GM12878 (cell line): ENCODE results near the gene WNT5B. TPM values are rescaled to one million over a fixed set of nuclear protein-coding genes. Genes with fewer than 3 reads are reported as not detected.

Experiments
- ATF3 ChIP-seq: IDR thresholded peaks from 2 replicates; pipeline ENCODE4 v1.6.1; 2011; ENCODE audit warnings: low read depth, mild to moderate bottlenecking, low read length, moderate library complexity, borderline replicate concordance; ENCODE audit errors: extremely low read depth
- BCLAF1 ChIP-seq: fragments of 450-650 bp; IDR thresholded peaks from 2 replicates; pipeline ENCODE4 v1.6.1; 2017; ENCODE audit warnings: antibody characterized with exemption, mild to moderate bottlenecking, moderate library complexity
- BHLHE40 ChIP-seq, 2 experiments: fragments of 450-650 bp in 1 of 2; IDR thresholded peaks; 2 replicates each; pipeline ENCODE4 v1.6.1; 2011 to 2017; ENCODE audit warnings: low read depth in 2 of 2, borderline replicate concordance in 1 of 2, improper control_type of control experiment in 1 of 2, low read length in 1 of 2, mild to moderate bottlenecking in 1 of 2
- CBFB ChIP-seq: IDR thresholded peaks from 2 replicates; pipeline ENCODE4 v1.6.1; 2016; ENCODE audit warnings: antibody characterized with exemption, low read depth
- CBX3 ChIP-seq: fragments of 200-600 bp; sonication (generic); IDR thresholded peaks from 2 replicates; pipeline ENCODE4 v1.6.1; 2016; ENCODE audit warnings: low read depth, borderline replicate concordance
- EP300 ChIP-seq, 2 experiments: fragments of 150-350 bp in 1 of 2; IDR thresholded peaks; 2 replicates each; pipeline ENCODE4 v1.6.1; 2011 to 2012; ENCODE audit warnings: low read depth in 2 of 2, low read length in 2 of 2, borderline replicate concordance in 1 of 2, improper control_type of control experiment in 1 of 2, inconsistent platforms in 1 of 2; ENCODE audit not compliant: control insufficient read depth in 1 of 2
- MEF2A ChIP-seq: IDR thresholded peaks from 2 replicates; pipeline ENCODE4 v1.6.1; 2011; ENCODE audit warnings: low read depth, mild to moderate bottlenecking, low read length, moderate library complexity; ENCODE audit not compliant: insufficient read depth
- MEF2B ChIP-seq: fragments of 450-650 bp; IDR thresholded peaks from 2 replicates; pipeline ENCODE4 v1.6.1; 2018; ENCODE audit warnings: mild to moderate bottlenecking, moderate library complexity; ENCODE audit not compliant: partially characterized antibody, poor library complexity, severe bottlenecking
- MTA2 ChIP-seq: fragments of 450-650 bp; IDR thresholded peaks from 2 replicates; pipeline ENCODE4 v1.6.1; 2016; ENCODE audit warnings: low read depth, mild to moderate bottlenecking, moderate library complexity
- NFIC ChIP-seq: IDR thresholded peaks from 2 replicates; pipeline ENCODE4 v1.6.1; 2012; ENCODE audit warnings: low read depth, mild to moderate bottlenecking, inconsistent platforms, low read length, moderate library complexity
- NFYB ChIP-seq: IDR thresholded peaks from 2 replicates; pipeline ENCODE4 v1.6.1; 2011; ENCODE audit warnings: low read depth, mild to moderate bottlenecking, low read length, improper control_type of control experiment, moderate library complexity; ENCODE audit not compliant: insufficient read depth
- NR2C1 ChIP-seq: fragments of 450-650 bp; IDR thresholded peaks from 2 replicates; pipeline ENCODE4 v1.6.1; 2017; ENCODE audit warnings: antibody characterized with exemption, mild to moderate bottlenecking, moderate library complexity
- NRF1 ChIP-seq: conservative IDR thresholded peaks from 2 replicates; pipeline ENCODE4 v1.6.1; 2011; ENCODE audit warnings: mild to moderate bottlenecking, low read depth, low read length, improper control_type of control experiment
- PBX3 ChIP-seq: IDR thresholded peaks from 2 replicates; pipeline ENCODE4 v1.6.1; 2011; ENCODE audit warnings: mild to moderate bottlenecking, low read depth, low read length, moderate library complexity; ENCODE audit not compliant: insufficient replicate concordance
- RUNX3 ChIP-seq: IDR thresholded peaks from 2 replicates; pipeline ENCODE4 v1.6.1; 2012; ENCODE audit warnings: low read length, inconsistent platforms
- TCF12 ChIP-seq: IDR thresholded peaks from 2 replicates; pipeline ENCODE4 v1.6.1; 2011; ENCODE audit warnings: low read depth, mild to moderate bottlenecking, low read length
- USF1 ChIP-seq: IDR thresholded peaks from 2 replicates; pipeline ENCODE4 v1.6.1; 2011; ENCODE audit warnings: borderline replicate concordance, low read depth, mild to moderate bottlenecking, moderate library complexity, mixed read lengths, low read length; ENCODE audit not compliant: insufficient read depth; ENCODE audit errors: extremely low read length
- ZBTB11 ChIP-seq: fragments of 450-650 bp; formaldehyde crosslinking; IDR thresholded peaks from 2 replicates; pipeline ENCODE4 v1.5.0; 2022; ENCODE audit warnings: mild to moderate bottlenecking, missing genetic modification characterization
- ZNF622 ChIP-seq: fragments of 450-650 bp; IDR thresholded peaks from 2 replicates; pipeline ENCODE4 v1.6.1; 2017; ENCODE audit warnings: mild to moderate bottlenecking, inconsistent platforms
- polyA plus RNA-seq, 11 experiments: library from polyadenylated mRNA; depleted of rRNA in 4 of 11; unstranded in 6 of 11; stranded (reverse) in 5 of 11; fragments of >200 nt; fragmentation: Nextera tagmentation in 4 of 11; fragmentation: Illumina TruSeq in 1 of 11; extraction: Ambion mirVana in 4 of 11; extraction: Trizol in 1 of 11; gene quantifications; 1 replicate in 1 of 11; 2 replicates in 10 of 11; pipeline versions ENCODE4 v1.2.1 to v1.2.3, GENCODE V29; 2011 to 2016; ENCODE audit warnings: inconsistent platforms in 2 of 11, missing spikeins in 2 of 11, low read depth in 1 of 11
- total RNA-seq, 4 experiments: library from RNA; depleted of rRNA in 3 of 4; stranded (reverse); fragments of >200 nt in 3 of 4; fragmentation: Illumina TruSeq in 1 of 4; extraction: Trizol in 1 of 4; gene quantifications; 2 replicates each; pipeline versions ENCODE4 v1.2.1 to v1.2.3, GENCODE V29; 2013 to 2021

Gene WNT5B
- total and polyA plus RNA-seq, 10 of the 15 experiments (the other 5 are each of a cell fraction or from before 2014, with no cell fraction given): 0.45 to 18.3 (median 5.4) TPM

- no peak for TF ChIP-seq BCLAF1
- TF ChIP-seq CBFB: no peak
- TF ChIP-seq TCF12: 0 out of 2 replicates have a peak, but pooled peaks have one; percentile 46
- no peak for TF ChIP-seq ATF3
- no peak for TF ChIP-seq NR2C1
- no peak for TF ChIP-seq MEF2A
- no peak for TF ChIP-seq CBX3
- no peak for TF ChIP-seq USF1
- TF ChIP-seq MEF2B: peak; percentile 32
- TF ChIP-seq NFIC: no peak
- no peak for TF ChIP-seq EP300 (IDR thresholded peaks at IDR 0.05; ENCODE audit: borderline replicate concordance in 1 of 2, control insufficient read depth in 1 of 2, low read depth in 2 of 2, low read length in 2 of 2)
- TF ChIP-seq ZNF622: no peak
- no peak for TF ChIP-seq NFYB
- TF ChIP-seq PBX3: no peak
- TF ChIP-seq MTA2: 0 out of 2 replicates have a peak, but pooled peaks have one; percentile 35
- TF ChIP-seq BHLHE40 (IDR thresholded peaks at IDR 0.05; ENCODE audit: borderline replicate concordance in 1 of 2, low read depth in 2 of 2, low read length in 1 of 2): peak; percentile 89 to 97
- no peak for TF ChIP-seq NRF1
- no peak for TF ChIP-seq ZBTB11 (CRISPR knock-in tag)
- no peak for TF ChIP-seq RUNX3
Measured at GRCh38 chr12:1661553-1662335, 32.7 kb downstream of the WNT5B start (continued).
